Measurements from ENCODE around the gene CDH23.

The CDH23 gene

DNA sequence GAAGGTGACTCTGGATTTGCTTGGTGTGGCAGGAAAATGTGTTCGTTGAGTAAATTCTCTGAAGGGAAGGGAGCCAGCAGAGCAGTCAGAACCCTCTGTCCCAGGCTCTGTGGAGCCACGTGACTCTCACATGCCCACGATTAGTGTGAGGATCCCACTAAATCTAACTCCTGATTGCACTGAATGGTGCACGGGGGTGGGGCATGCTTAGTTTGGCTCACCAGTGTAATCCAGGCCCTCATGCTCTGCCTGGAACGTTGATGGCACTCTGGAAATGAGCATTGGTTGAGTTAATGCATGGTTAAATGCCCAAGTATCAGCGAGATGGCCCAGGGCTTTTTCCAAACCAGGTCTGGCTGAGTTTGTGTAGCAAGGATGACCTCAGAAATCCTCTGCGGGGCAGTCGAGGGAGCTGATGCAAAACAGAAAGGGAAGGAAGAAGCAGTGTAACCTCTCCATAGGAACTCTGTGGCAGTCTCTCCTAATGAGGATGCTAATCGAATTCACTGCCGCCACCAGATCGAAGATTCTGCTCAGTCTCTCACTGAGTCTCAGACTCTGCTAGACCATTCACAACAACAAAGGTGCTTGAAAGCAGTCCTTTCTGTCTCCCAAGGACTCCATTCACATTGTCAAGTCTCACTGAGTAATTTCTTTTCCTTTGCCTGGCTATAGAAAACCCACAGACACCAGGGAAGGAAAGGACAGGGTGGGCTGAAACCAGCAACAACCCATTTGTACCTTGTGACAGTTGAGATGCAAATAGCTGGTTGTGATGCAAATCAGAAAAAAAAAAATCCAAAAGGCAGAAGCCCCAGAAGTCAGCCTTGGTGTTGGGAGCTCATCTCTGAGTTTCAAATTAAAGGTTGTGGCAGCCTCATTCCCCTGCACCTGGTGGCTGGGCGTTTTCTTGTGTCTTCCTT is 224.8 kb downstream of the CDH23 start:
- H3K27me3 ChIP-seq (ENCODE audit: insufficient read depth, insufficient read length) = no peaks in the 10 kb centered on the region
- no peaks in the 10 kb centered on the region for H3K36me3 ChIP-seq (ENCODE audit: insufficient read depth, insufficient read length, low read length)
- TF ChIP-seq ZNF274 (IDR thresholded peaks at IDR 0.05; ENCODE audit: low read depth, low read length) = no peak
- no peak for TF ChIP-seq SUZ12 (IDR thresholded peaks at IDR 0.05; ENCODE audit: extremely low read depth, insufficient read depth, insufficient read length)
- TF ChIP-seq YY1 (IDR thresholded peaks at IDR 0.05; ENCODE audit: insufficient read depth, insufficient read length) = no peak
- H3K4me1 ChIP-seq (ENCODE audit: insufficient read depth, insufficient read length) = peaks cover 26% of the 10 kb centered on the region
- peak; percentile 55 for DNase-seq (ENCODE audit: low read depth, low spot score)
- no peak overlapping the region for H3K4me3 ChIP-seq (ENCODE audit: insufficient read length, low read depth)
- peak overlapping the region; percentile 74 for H3K9ac ChIP-seq (ENCODE audit: insufficient read length, low read depth)
- H3K9me3 ChIP-seq (ENCODE audit: insufficient read depth, low read length) = no peaks in the 10 kb centered on the region

DNA sequence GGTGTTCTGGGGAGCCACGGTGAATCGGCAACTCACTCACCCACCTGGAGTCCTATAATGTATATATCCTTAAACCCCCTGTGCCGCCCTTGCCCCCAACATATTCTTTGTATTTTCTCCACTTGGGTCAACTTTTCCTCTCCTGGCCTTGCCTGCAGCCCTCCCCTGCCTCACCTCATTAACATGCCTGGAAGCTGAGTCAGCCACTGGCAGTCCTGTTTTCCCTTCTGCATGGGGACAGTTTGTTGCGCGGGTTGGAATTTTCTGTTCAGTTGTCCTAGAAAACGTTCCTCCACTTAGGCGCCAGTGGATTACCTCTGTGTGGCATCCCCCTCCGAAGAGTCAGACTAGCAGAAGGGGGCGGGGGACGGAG is 225.4 kb downstream of the CDH23 start:
- peaks cover 29% of the 10 kb centered on the region for H3K4me1 ChIP-seq (ENCODE audit: insufficient read depth, insufficient read length)
- H3K4me3 ChIP-seq (ENCODE audit: insufficient read length, low read depth) = peak overlapping the region; percentile 13
- H3K9ac ChIP-seq (ENCODE audit: insufficient read length, low read depth) = peak overlapping the region; percentile 47
- no peaks in the 10 kb centered on the region for H3K36me3 ChIP-seq (ENCODE audit: insufficient read depth, insufficient read length, low read length)
- no peaks in the 10 kb centered on the region for H3K9me3 ChIP-seq (ENCODE audit: insufficient read depth, low read length)
- TF ChIP-seq ZNF274 (IDR thresholded peaks at IDR 0.05; ENCODE audit: low read depth, low read length) (no peak), SUZ12 (IDR thresholded peaks at IDR 0.05; ENCODE audit: extremely low read depth, insufficient read depth, insufficient read length) (no peak), YY1 (IDR thresholded peaks at IDR 0.05; ENCODE audit: insufficient read depth, insufficient read length) (no peak)
- no peak for DNase-seq (ENCODE audit: low read depth, low spot score)
- H3K27me3 ChIP-seq (ENCODE audit: insufficient read depth, insufficient read length) = no peaks in the 10 kb centered on the region

DNA sequence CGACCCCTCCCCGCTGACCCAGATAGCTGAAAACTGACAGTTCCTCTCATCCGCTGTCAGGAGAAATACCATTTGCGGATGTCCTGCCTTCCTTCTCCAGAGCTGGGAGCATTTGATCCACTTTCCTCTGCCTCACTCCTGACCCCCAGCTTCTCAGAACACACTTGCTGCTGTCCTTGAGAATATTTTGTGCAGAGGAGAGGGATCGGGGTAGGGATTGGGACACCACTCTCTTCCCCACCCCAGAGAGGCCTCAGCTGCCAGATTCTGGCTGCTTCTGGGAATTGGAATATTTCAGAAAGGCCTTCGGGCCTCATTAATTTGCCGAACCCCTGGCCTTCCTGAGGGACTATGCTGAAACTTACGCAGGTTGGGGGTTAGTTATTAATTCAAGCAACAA is 225.9 kb downstream of the CDH23 start:
- Histone ChIP-seq H3K9me3 (ENCODE audit: insufficient read depth, low read length) (no peaks in the 10 kb centered on the region), H3K4me3 (ENCODE audit: insufficient read length, low read depth) (peak overlapping the region; percentile 13), H3K9ac (ENCODE audit: insufficient read length, low read depth) (peak overlapping the region; percentile 47), H3K27me3 (ENCODE audit: insufficient read depth, insufficient read length) (no peaks in the 10 kb centered on the region), H3K4me1 (ENCODE audit: insufficient read depth, insufficient read length) (peaks cover 31% of the 10 kb centered on the region), H3K36me3 (ENCODE audit: insufficient read depth, insufficient read length, low read length) (no peaks in the 10 kb centered on the region)
- DNase-seq (ENCODE audit: low read depth, low spot score) = no peak
- no peak for TF ChIP-seq ZNF274 (IDR thresholded peaks at IDR 0.05; ENCODE audit: low read depth, low read length)

DNA sequence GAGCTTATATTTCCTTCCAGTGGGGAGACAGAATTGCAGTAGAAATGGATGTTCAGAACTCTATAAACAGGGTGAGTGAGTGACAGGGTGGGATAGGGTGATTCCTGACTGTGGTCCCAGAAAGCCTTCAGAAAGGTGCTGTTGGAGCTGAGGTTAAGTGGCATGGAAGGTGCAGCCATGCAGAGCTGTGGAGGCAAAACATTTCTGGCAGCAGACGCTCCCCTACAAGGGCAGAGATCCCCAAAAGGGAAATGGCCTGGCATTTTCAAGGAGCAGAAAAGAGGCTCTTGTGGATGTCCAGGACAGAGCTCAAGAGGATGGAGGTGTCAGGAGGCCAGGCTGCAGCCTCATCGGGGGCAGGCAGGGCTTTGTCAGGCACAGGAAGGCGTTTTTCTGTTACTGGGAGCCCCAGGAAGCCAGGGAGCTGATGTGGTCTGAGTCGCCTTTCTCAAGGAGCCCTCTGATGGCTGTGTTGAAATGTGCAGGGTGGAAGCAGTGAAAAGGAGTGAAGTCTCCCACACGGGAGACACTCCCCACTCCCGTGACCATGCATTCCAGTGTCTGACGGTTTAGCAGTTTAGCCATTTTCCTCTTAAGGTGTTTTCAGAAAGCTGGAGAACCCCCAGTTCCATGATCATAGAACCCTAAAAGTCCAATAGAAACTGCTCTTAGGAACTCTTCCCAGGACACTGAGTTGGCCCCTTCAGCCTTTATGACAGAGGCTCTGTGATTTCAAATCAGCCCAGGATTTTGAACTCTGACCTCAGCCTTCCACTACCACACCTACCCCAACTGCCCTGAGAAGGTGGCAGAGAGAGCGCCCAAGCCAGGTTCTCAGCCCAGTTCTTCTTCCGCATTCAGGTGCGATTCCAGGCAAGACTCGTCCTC is 226.6 kb downstream of the CDH23 start:
- no peaks in the 10 kb centered on the region for H3K27me3 ChIP-seq (ENCODE audit: insufficient read depth, insufficient read length)
- no peak for DNase-seq (ENCODE audit: low read depth, low spot score)

DNA sequence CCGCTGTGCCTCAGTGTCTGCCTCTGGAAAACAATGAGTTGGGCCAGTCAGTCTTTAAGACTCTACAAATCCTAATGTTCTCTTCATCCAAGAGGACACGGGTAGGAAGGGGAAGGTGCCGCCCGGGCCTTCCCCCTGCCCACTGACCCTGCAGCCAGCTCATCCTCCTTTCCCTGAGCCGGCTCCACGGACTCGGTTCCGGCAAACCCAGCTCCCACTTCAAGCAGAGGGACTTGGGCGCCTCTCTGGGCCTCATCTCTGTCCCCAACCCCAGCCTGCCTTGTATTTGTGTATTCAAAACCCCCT is 227.2 kb downstream of the CDH23 start:
- H3K4me1 ChIP-seq (ENCODE audit: insufficient read depth, insufficient read length) = peaks cover 28% of the 10 kb centered on the region
- no peaks in the 10 kb centered on the region for H3K36me3 ChIP-seq (ENCODE audit: insufficient read depth, insufficient read length, low read length)
- no peak overlapping the region for H3K9ac ChIP-seq (ENCODE audit: insufficient read length, low read depth)
- no peak for DNase-seq (ENCODE audit: low read depth, low spot score)
- TF ChIP-seq ZNF274 (IDR thresholded peaks at IDR 0.05; ENCODE audit: low read depth, low read length) (no peak), SUZ12 (IDR thresholded peaks at IDR 0.05; ENCODE audit: extremely low read depth, insufficient read depth, insufficient read length) (no peak), YY1 (IDR thresholded peaks at IDR 0.05; ENCODE audit: insufficient read depth, insufficient read length) (no peak)
- no peaks in the 10 kb centered on the region for H3K27me3 ChIP-seq (ENCODE audit: insufficient read depth, insufficient read length)
- no peaks in the 10 kb centered on the region for H3K9me3 ChIP-seq (ENCODE audit: insufficient read depth, low read length)
- no peak overlapping the region for H3K4me3 ChIP-seq (ENCODE audit: insufficient read length, low read depth)

More for the DNA sequence above, 226.6 kb downstream of the CDH23 start:
- H3K36me3 ChIP-seq (ENCODE audit: insufficient read depth, insufficient read length, low read length) = no peaks in the 10 kb centered on the region
- peak overlapping the region; percentile 47 for H3K9ac ChIP-seq (ENCODE audit: insufficient read length, low read depth)
- peaks cover 32% of the 10 kb centered on the region for H3K4me1 ChIP-seq (ENCODE audit: insufficient read depth, insufficient read length)
- TF ChIP-seq ZNF274 (IDR thresholded peaks at IDR 0.05; ENCODE audit: low read depth, low read length) (no peak), SUZ12 (IDR thresholded peaks at IDR 0.05; ENCODE audit: extremely low read depth, insufficient read depth, insufficient read length) (no peak), YY1 (IDR thresholded peaks at IDR 0.05; ENCODE audit: insufficient read depth, insufficient read length) (no peak)
- no peak overlapping the region for H3K4me3 ChIP-seq (ENCODE audit: insufficient read length, low read depth)
- no peaks in the 10 kb centered on the region for H3K9me3 ChIP-seq (ENCODE audit: insufficient read depth, low read length)

DNA sequence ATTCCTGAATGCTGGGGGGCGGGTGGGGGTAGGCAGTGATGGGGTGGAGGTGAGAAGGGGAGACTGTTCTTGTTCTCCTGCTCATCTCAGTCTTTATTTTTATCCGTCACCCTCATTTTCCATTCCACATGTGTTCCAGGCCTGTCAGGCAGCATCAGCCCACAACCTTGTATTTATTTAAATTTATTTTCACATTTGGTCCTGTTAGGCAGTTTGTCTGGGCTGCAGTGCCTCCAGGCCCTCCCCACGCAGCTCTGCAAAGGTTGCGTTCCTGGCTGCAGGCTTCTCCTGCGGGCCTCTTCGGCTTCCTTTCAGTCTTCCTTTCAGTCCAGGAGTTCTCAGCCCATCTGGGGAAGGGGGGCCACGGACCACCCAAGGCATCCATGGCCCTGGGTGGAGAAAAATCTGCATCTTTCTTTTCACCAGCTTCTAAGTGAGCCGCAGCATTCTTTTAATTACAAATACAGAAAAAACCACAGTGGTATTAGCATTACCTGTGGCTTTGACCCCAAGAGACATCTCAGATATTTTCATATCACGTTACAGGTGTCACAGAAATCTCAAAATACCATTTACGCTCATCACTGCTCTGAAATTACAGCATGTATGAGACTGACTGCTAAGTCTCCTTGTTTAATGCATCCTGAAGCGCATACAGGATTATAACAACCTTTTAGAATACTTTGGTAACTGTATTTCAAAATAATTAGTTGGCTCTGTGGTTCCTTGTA is 228.9 kb downstream of the CDH23 start:
- H3K4me3 ChIP-seq (ENCODE audit: insufficient read length, low read depth) = no peak overlapping the region

More for the DNA sequence above, 228.9 kb downstream of the CDH23 start:
- TF ChIP-seq SUZ12 (IDR thresholded peaks at IDR 0.05; ENCODE audit: extremely low read depth, insufficient read depth, insufficient read length) (no peak), ZNF274 (IDR thresholded peaks at IDR 0.05; ENCODE audit: low read depth, low read length) (no peak), YY1 (IDR thresholded peaks at IDR 0.05; ENCODE audit: insufficient read depth, insufficient read length) (no peak)
- no peaks in the 10 kb centered on the region for H3K9me3 ChIP-seq (ENCODE audit: insufficient read depth, low read length)
- no peaks in the 10 kb centered on the region for H3K27me3 ChIP-seq (ENCODE audit: insufficient read depth, insufficient read length)
- H3K4me1 ChIP-seq (ENCODE audit: insufficient read depth, insufficient read length) = peaks cover 27% of the 10 kb centered on the region
- no peaks in the 10 kb centered on the region for H3K36me3 ChIP-seq (ENCODE audit: insufficient read depth, insufficient read length, low read length)
- H3K9ac ChIP-seq (ENCODE audit: insufficient read length, low read depth) = no peak overlapping the region
- no peak for DNase-seq (ENCODE audit: low read depth, low spot score)

Data from NT2/D1 (cell line).